Sigmoid colon (tissue), 3 donors: ENCODE data around the gene ADAT1.

Source experiments
- POLR2A ChIP-seq, 2 donors: fragments of 450-650 bp; IDR thresholded peaks; one replicate each; pipeline ENCODE4 v1.6.1; 2016; ENCODE audit warnings: antibody characterized with exemption in 2 of 2, mild to moderate bottlenecking in 2 of 2, moderate library complexity in 2 of 2
- TF ChIP-seq, protein P1 (sequence below), 4 experiments: fragments of 450-650 bp in 3 of 4; fragments of 200-600 bp in 1 of 4; IDR thresholded peaks; one replicate each; pipeline ENCODE4 v1.5.1; 2016 to 2019; ENCODE audit warnings: antibody characterized with exemption in 4 of 4, mild to moderate bottlenecking in 3 of 4, moderate library complexity in 2 of 4

DNA sequence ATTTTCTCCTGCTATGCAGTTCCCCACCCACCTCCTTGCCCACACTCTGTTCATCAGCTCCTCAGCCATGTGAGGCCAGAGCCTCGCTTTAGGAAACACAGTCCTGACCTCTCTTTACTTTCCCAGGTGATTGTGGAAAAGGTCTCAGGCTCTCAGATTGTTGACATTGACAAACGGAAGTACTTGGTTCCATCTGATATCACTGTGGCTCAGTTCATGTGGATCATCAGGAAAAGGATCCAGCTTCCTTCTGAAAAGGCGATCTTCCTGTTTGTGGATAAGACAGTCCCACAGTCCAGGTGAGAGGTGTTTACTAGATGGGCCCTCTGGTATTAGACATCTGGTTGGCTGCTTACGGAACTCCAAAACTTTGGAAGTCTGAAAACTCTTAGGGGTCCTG lies 55.2 kb downstream of the ADAT1 start:
- no peak for TF ChIP-seq POLR2A (IDR thresholded peaks at IDR 0.05)
- TF ChIP-seq, protein P1, sequence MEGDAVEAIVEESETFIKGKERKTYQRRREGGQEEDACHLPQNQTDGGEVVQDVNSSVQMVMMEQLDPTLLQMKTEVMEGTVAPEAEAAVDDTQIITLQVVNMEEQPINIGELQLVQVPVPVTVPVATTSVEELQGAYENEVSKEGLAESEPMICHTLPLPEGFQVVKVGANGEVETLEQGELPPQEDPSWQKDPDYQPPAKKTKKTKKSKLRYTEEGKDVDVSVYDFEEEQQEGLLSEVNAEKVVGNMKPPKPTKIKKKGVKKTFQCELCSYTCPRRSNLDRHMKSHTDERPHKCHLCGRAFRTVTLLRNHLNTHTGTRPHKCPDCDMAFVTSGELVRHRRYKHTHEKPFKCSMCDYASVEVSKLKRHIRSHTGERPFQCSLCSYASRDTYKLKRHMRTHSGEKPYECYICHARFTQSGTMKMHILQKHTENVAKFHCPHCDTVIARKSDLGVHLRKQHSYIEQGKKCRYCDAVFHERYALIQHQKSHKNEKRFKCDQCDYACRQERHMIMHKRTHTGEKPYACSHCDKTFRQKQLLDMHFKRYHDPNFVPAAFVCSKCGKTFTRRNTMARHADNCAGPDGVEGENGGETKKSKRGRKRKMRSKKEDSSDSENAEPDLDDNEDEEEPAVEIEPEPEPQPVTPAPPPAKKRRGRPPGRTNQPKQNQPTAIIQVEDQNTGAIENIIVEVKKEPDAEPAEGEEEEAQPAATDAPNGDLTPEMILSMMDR (IDR thresholded peaks at IDR 0.05): no peak
